ENCODE measurements around the gene SOD1. TPM values are rescaled to one million over a fixed set of nuclear protein-coding genes. Genes with fewer than 3 reads are reported as not detected.

SOD1 gene
- total and polyA plus RNA-seq, 3 donors from 2014 or later = 135 to 265 (median 170) TPM

DNA sequence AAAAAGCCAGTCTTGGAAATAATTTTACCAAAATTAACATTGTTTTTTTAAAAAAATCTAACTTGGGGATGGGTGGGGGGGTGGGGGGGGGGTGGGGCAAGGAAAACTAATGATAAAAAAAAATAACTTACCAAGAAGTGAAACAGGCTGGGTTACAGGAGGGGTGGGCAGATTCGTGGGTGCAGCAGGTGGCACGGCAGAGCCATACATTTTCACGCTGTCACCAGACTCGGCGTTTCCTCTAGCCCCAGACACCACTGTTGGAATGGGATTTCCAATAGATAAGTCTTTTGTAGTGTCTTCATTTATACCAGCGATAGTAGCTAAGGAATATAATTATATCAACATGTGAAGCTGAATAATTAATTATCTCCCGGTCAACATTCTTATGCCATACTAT, 25.4 kb downstream of the SOD1 start:
- TF ChIP-seq, protein P1, sequence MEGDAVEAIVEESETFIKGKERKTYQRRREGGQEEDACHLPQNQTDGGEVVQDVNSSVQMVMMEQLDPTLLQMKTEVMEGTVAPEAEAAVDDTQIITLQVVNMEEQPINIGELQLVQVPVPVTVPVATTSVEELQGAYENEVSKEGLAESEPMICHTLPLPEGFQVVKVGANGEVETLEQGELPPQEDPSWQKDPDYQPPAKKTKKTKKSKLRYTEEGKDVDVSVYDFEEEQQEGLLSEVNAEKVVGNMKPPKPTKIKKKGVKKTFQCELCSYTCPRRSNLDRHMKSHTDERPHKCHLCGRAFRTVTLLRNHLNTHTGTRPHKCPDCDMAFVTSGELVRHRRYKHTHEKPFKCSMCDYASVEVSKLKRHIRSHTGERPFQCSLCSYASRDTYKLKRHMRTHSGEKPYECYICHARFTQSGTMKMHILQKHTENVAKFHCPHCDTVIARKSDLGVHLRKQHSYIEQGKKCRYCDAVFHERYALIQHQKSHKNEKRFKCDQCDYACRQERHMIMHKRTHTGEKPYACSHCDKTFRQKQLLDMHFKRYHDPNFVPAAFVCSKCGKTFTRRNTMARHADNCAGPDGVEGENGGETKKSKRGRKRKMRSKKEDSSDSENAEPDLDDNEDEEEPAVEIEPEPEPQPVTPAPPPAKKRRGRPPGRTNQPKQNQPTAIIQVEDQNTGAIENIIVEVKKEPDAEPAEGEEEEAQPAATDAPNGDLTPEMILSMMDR (IDR thresholded peaks at IDR 0.05) = no peak
- no peak for TF ChIP-seq POLR2A (IDR thresholded peaks at IDR 0.05)
- H3K27me3 ChIP-seq = no peaks in the 10 kb centered on the region
- 92 to 94% methylated on average over 7 of the region's 7 CpGs for WGBS, 2 donors
- H3K4me3 ChIP-seq = no peak overlapping the region
- no peaks in the 10 kb centered on the region for H3K9me3 ChIP-seq
- no peaks in the 10 kb centered on the region for H3K36me3 ChIP-seq (ENCODE audit: low read depth, missing control alignments)
- H3K27ac ChIP-seq = no peak overlapping the region
- H3K4me1 ChIP-seq = no peaks in the 10 kb centered on the region
- DNase-seq = no peak
- intact Hi-C loops (cut with DNase I; ENCODE audit: low total_unique reads) = no loop called here

DNA sequence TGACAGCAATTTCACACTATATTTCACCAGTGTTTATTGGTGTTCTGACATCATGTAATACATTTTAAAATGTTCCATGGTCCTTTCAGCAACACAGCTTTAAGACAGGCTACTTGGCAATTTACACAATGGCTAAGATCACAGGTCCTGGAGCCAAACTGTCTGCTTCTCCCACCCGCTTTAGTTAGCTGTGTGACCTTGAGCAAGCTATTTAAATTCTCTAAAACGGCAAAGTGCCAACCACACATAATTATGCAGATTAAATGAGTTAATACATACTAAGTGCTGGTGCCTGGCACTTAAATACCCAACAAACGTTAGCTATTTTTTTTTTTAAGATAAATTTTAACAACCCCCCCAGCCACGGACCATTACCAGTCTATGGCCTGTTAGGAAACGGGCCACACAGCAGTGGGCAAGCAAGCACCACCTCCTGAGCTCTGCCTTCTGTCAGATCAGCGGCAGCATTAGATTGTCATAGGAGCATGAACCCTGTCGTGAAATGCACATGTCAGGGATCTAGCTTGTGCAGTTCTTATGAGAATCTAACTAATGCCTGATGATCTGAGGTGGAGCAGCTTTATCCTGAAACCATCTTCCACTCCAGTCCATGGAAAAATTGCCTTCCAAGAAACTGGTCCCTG, 26.9 kb downstream of the SOD1 start:
- no peak overlapping the region for H3K27ac ChIP-seq
- H3K4me3 ChIP-seq = no peak overlapping the region
- H3K4me1 ChIP-seq = no peaks in the 10 kb centered on the region
- intact Hi-C loops (cut with DNase I; ENCODE audit: low total_unique reads) = no loop called here
- DNase-seq = peak; percentile 48
- TF ChIP-seq POLR2A (IDR thresholded peaks at IDR 0.05) = no peak
- TF ChIP-seq, protein P1 (IDR thresholded peaks at IDR 0.05) = no peak
- 42 to 72% methylated on average over 7 of the region's 7 CpGs for WGBS, 2 donors
- no peaks in the 10 kb centered on the region for H3K36me3 ChIP-seq (ENCODE audit: low read depth, missing control alignments)
- no peaks in the 10 kb centered on the region for H3K27me3 ChIP-seq
- no peaks in the 10 kb centered on the region for H3K9me3 ChIP-seq

DNA sequence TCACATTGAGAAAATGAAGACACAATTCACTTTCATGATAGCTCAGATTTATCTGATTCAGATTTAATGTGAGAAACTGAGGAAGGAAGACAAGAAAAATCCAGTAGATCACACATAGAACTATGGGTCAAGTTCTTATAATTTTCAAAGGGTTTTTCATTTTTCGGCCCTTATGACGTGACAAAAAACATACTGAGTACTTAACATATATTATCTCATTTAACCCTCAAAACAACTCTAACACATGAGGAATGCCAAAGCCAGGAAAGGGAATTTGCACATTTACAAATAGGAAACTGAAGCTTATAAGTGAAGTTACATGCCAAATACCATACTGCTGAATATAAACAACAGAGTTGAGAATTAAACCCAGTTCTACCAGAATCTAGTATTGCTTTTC, 27.6 kb downstream of the SOD1 start:
- Histone ChIP-seq H3K4me3 (no peak overlapping the region), H3K27ac (no peak overlapping the region)
- WGBS, 2 donors = 89 to 93% methylated on average over 2 of the region's 2 CpGs

DNA sequence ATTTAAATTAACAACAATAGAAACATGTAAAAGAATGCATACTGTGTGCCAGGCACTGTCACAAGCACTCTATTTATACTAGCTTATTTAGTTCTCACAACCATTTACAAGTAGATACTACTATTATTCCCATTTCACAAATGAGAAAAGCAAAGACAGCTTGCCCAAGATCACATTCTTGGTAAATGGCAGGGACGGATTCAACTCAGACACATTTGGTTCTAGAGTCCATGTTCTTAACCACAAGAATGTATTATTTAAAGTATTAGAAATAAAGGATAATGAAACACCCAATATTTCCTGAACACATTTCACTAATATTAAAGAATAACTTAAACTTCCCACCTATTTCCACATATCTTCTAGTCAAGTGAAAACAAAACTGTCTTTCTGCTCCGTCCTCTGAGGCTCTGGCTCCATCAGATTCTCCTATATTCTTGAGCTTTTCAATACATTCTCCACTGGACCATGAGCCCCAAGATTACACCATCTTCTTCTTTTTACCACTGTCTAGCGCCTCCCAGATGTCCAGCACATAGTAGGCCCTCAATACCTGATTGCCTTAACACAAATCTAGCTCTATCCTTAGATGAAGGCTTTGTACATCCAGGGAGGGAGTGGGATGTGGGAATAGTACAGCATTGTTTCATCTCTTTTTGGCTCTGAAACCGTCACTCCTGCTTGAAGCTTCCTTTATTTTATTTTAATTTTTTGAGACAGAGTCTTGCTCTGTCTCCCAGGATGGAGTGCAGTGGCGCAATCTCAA, 29.3 kb downstream of the SOD1 start:
- WGBS, 2 donors = 84 to 89% methylated on average over 5 of the region's 5 CpGs
- no peak overlapping the region for H3K27ac ChIP-seq
- TF ChIP-seq POLR2A (IDR thresholded peaks at IDR 0.05) = no peak
- TF ChIP-seq, protein P1 (IDR thresholded peaks at IDR 0.05) = no peak

More for the DNA sequence above, 27.6 kb downstream of the SOD1 start:
- intact Hi-C loops (cut with DNase I; ENCODE audit: low total_unique reads) = no loop called here
- H3K36me3 ChIP-seq (ENCODE audit: low read depth, missing control alignments) = no peaks in the 10 kb centered on the region
- H3K27me3 ChIP-seq = no peaks in the 10 kb centered on the region
- no peaks in the 10 kb centered on the region for H3K9me3 ChIP-seq
- DNase-seq = no peak
- H3K4me1 ChIP-seq = no peaks in the 10 kb centered on the region
- TF ChIP-seq, protein P1 (IDR thresholded peaks at IDR 0.05) = no peak
- TF ChIP-seq POLR2A (IDR thresholded peaks at IDR 0.05) = no peak

More for the DNA sequence above, 29.3 kb downstream of the SOD1 start:
- H3K4me3 ChIP-seq = no peak overlapping the region
- no peaks in the 10 kb centered on the region for H3K4me1 ChIP-seq
- no peaks in the 10 kb centered on the region for H3K9me3 ChIP-seq
- no peak for DNase-seq
- H3K36me3 ChIP-seq (ENCODE audit: low read depth, missing control alignments) = no peaks in the 10 kb centered on the region
- no peaks in the 10 kb centered on the region for H3K27me3 ChIP-seq
- intact Hi-C loops (cut with DNase I; ENCODE audit: low total_unique reads) = no loop called here

All from testis (tissue), 3 donors.